H1 (cell line): Measurements from ENCODE around the gene H6PD. TPM values are rescaled to one million over a fixed set of nuclear protein-coding genes. Genes with fewer than 3 reads are reported as not detected.
A peak's percentile ranks its signal among the peaks of the same experiment; 100 is the strongest.

Experiments used
- GABPA ChIP-seq: IDR thresholded peaks from 2 replicates; pipeline ENCODE4 v1.6.1; 2011; ENCODE audit warnings: mild to moderate bottlenecking, low read length, moderate library complexity, borderline replicate concordance; ENCODE audit not compliant: insufficient read depth
- KDM1A ChIP-seq: fragments of 200-600, 300-600 bp; sonication (generic); IDR thresholded peaks from 2 replicates; pipeline ENCODE4 v1.7.1; 2016; ENCODE audit warnings: mild to moderate bottlenecking, low read length, borderline replicate concordance
- TBP ChIP-seq: IDR thresholded peaks from 2 replicates; pipeline ENCODE4 v1.6.1; 2011; ENCODE audit warnings: low read depth, low read length, improper control_type of control experiment
- polyA plus RNA-seq, 7 experiments: library from polyadenylated mRNA; depleted of rRNA in 3 of 7; stranded (reverse) in 5 of 7; unstranded in 2 of 7; fragments of >200 nt in 5 of 7; fragments of 200-250 nt in 2 of 7; gene quantifications; 1 replicate in 5 of 7; 2 replicates in 1 of 7; 4 replicates in 1 of 7; pipeline versions ENCODE4 v1.2.1 to v1.2.3, GENCODE V29; 2011 to 2013; ENCODE audit warnings: missing spikeins in 2 of 7, mixed read lengths in 2 of 7
- total RNA-seq: library from RNA; stranded (reverse); fragmentation: NEBNext Ultra II Directional; extraction: Animal tissue kit (Norgen Biotek cat#: 25700); gene quantifications from 2 replicates; pipeline ENCODE4 v1.2.1, GENCODE V29; 2021
- TF ChIP-seq, protein P1 (sequence below): fragments of 300-600 bp; sonication (generic); IDR thresholded peaks from 2 replicates; pipeline ENCODE4 v1.7.1; 2012; ENCODE audit warnings: low read length, moderate library complexity, mild to moderate bottlenecking, inconsistent platforms; ENCODE audit not compliant: insufficient replicate concordance
- TF ChIP-seq, protein P2 (sequence below): IDR thresholded peaks from 2 replicates; pipeline ENCODE4 v1.6.1; 2012; ENCODE audit warnings: inconsistent platforms

The H6PD gene
- total and polyA plus RNA-seq, 2 of the 8 experiments (the other 6 are each of a cell fraction or from before 2014, with no cell fraction given), result 3.6 to 3.8 TPM

DNA sequence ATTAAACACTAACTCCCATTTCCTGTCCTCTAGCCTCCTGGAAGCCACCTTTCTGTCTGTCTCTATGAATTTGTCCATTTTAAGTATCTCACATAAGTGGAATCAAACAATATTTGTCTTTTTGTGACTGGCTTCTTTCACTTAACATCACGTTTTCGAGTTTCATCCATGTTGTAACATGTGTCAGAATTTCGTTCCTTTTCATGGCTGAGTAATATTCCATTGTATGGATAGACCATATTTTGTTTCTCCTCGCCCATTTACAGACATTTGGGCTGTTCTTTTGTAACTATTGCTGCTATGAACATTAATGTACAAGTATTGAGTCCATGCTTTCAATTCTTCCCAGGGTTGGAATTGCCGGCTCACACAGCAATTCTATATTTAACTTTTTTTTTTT is 15.7 kb upstream of the H6PD start (continued):
- TF ChIP-seq, protein P1, sequence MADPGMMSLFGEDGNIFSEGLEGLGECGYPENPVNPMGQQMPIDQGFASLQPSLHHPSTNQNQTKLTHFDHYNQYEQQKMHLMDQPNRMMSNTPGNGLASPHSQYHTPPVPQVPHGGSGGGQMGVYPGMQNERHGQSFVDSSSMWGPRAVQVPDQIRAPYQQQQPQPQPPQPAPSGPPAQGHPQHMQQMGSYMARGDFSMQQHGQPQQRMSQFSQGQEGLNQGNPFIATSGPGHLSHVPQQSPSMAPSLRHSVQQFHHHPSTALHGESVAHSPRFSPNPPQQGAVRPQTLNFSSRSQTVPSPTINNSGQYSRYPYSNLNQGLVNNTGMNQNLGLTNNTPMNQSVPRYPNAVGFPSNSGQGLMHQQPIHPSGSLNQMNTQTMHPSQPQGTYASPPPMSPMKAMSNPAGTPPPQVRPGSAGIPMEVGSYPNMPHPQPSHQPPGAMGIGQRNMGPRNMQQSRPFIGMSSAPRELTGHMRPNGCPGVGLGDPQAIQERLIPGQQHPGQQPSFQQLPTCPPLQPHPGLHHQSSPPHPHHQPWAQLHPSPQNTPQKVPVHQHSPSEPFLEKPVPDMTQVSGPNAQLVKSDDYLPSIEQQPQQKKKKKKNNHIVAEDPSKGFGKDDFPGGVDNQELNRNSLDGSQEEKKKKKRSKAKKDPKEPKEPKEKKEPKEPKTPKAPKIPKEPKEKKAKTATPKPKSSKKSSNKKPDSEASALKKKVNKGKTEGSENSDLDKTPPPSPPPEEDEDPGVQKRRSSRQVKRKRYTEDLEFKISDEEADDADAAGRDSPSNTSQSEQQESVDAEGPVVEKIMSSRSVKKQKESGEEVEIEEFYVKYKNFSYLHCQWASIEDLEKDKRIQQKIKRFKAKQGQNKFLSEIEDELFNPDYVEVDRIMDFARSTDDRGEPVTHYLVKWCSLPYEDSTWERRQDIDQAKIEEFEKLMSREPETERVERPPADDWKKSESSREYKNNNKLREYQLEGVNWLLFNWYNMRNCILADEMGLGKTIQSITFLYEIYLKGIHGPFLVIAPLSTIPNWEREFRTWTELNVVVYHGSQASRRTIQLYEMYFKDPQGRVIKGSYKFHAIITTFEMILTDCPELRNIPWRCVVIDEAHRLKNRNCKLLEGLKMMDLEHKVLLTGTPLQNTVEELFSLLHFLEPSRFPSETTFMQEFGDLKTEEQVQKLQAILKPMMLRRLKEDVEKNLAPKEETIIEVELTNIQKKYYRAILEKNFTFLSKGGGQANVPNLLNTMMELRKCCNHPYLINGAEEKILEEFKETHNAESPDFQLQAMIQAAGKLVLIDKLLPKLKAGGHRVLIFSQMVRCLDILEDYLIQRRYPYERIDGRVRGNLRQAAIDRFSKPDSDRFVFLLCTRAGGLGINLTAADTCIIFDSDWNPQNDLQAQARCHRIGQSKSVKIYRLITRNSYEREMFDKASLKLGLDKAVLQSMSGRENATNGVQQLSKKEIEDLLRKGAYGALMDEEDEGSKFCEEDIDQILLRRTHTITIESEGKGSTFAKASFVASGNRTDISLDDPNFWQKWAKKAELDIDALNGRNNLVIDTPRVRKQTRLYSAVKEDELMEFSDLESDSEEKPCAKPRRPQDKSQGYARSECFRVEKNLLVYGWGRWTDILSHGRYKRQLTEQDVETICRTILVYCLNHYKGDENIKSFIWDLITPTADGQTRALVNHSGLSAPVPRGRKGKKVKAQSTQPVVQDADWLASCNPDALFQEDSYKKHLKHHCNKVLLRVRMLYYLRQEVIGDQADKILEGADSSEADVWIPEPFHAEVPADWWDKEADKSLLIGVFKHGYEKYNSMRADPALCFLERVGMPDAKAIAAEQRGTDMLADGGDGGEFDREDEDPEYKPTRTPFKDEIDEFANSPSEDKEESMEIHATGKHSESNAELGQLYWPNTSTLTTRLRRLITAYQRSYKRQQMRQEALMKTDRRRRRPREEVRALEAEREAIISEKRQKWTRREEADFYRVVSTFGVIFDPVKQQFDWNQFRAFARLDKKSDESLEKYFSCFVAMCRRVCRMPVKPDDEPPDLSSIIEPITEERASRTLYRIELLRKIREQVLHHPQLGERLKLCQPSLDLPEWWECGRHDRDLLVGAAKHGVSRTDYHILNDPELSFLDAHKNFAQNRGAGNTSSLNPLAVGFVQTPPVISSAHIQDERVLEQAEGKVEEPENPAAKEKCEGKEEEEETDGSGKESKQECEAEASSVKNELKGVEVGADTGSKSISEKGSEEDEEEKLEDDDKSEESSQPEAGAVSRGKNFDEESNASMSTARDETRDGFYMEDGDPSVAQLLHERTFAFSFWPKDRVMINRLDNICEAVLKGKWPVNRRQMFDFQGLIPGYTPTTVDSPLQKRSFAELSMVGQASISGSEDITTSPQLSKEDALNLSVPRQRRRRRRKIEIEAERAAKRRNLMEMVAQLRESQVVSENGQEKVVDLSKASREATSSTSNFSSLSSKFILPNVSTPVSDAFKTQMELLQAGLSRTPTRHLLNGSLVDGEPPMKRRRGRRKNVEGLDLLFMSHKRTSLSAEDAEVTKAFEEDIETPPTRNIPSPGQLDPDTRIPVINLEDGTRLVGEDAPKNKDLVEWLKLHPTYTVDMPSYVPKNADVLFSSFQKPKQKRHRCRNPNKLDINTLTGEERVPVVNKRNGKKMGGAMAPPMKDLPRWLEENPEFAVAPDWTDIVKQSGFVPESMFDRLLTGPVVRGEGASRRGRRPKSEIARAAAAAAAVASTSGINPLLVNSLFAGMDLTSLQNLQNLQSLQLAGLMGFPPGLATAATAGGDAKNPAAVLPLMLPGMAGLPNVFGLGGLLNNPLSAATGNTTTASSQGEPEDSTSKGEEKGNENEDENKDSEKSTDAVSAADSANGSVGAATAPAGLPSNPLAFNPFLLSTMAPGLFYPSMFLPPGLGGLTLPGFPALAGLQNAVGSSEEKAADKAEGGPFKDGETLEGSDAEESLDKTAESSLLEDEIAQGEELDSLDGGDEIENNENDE, result no peak
- TF ChIP-seq GABPA (no peak), KDM1A (peak; percentile 65; the same call in 1 of the 2 replicates), TBP (no peak)
- TF ChIP-seq, protein P2, sequence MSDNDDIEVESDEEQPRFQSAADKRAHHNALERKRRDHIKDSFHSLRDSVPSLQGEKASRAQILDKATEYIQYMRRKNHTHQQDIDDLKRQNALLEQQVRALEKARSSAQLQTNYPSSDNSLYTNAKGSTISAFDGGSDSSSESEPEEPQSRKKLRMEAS, result no peak
